Neural cell (in vitro differentiated cells): ENCODE data around the gene RASA1.

Experiments
- EP300 ChIP-seq: fragments of 450-650 bp; conservative IDR thresholded peaks from 2 replicates; pipeline ENCODE4 v1.6.1; 2014; ENCODE audit warnings: antibody characterized with exemption, mild to moderate bottlenecking, moderate library complexity; ENCODE audit not compliant: poor library complexity, severe bottlenecking
- EZH2 ChIP-seq: fragments of 200-600, 300-800 bp; shearing (Covaris generic), sonication (generic); IDR thresholded peaks from 2 replicates; pipeline ENCODE4 v1.6.1; 2014; ENCODE audit warnings: antibody characterized with exemption, low read length, borderline replicate concordance, mild to moderate bottlenecking; ENCODE audit not compliant: insufficient read depth, poor library complexity, severe bottlenecking
- MXI1 ChIP-seq: fragments of 450-650 bp; conservative IDR thresholded peaks from 2 replicates; pipeline ENCODE4 v1.6.1; 2014; ENCODE audit warnings: antibody characterized with exemption, mild to moderate bottlenecking; ENCODE audit not compliant: poor library complexity, severe bottlenecking
- POLR2AphosphoS5 ChIP-seq: IDR thresholded peaks from 2 replicates; pipeline ENCODE4 v1.6.1; 2012
- RAD21 ChIP-seq: fragments of 450-650 bp; conservative IDR thresholded peaks from 2 replicates; pipeline ENCODE4 v1.6.1; 2014; ENCODE audit warnings: antibody characterized with exemption, mild to moderate bottlenecking, moderate library complexity
- TF ChIP-seq, protein P1 (sequence below): fragments of 450-650 bp; IDR thresholded peaks from 2 replicates; pipeline ENCODE4 v1.5.1; 2014; ENCODE audit warnings: antibody characterized with exemption, mild to moderate bottlenecking, moderate library complexity; ENCODE audit not compliant: poor library complexity, severe bottlenecking

DNA sequence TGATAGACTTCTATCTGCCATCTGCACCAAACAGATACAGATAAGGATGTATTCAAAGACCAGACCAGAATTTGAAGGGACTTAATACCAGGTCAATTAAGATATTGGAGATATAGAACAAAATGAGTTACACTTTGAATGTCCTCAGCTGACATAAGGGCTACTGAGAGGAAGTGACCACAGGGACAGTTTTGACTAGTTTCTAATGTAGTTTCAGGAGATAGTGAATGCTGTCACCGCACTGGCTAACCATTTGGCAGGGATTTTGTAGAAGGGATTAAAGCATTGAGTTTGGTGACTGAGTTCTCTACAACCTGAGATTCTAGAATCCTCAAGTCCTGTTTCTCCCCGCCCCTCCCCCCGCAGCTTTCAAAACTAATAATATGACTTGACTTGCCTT, 122.4 kb downstream of the RASA1 start:
- TF ChIP-seq, protein P1, sequence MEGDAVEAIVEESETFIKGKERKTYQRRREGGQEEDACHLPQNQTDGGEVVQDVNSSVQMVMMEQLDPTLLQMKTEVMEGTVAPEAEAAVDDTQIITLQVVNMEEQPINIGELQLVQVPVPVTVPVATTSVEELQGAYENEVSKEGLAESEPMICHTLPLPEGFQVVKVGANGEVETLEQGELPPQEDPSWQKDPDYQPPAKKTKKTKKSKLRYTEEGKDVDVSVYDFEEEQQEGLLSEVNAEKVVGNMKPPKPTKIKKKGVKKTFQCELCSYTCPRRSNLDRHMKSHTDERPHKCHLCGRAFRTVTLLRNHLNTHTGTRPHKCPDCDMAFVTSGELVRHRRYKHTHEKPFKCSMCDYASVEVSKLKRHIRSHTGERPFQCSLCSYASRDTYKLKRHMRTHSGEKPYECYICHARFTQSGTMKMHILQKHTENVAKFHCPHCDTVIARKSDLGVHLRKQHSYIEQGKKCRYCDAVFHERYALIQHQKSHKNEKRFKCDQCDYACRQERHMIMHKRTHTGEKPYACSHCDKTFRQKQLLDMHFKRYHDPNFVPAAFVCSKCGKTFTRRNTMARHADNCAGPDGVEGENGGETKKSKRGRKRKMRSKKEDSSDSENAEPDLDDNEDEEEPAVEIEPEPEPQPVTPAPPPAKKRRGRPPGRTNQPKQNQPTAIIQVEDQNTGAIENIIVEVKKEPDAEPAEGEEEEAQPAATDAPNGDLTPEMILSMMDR, result no peak
- no peak for TF ChIP-seq MXI1
- TF ChIP-seq RAD21, result no peak
- TF ChIP-seq POLR2AphosphoS5, result no peak
- TF ChIP-seq EP300, result no peak
- no peak for TF ChIP-seq EZH2
